Neuronal stem cell (in vitro differentiated cells): ENCODE results near the gene TBK1.

Experiments
- DNase-seq: peaks from one replicate; pipeline ENCODE4 v3.0.0-alpha.2; 2013; ENCODE audit warnings: low spot score
- H2AFZ ChIP-seq: one replicate; pipeline ENCODE4 v1.6.1; 2013; ENCODE audit warnings: mild to moderate bottlenecking, low read length, inconsistent platforms
- H2AK5ac ChIP-seq: 2 replicates; pipeline ENCODE4 v1.6.1; 2013; ENCODE audit warnings: low read depth, mild to moderate bottlenecking, inconsistent platforms, low read length, moderate library complexity, mixed read lengths
- H2BK120ac ChIP-seq: 2 replicates; pipeline ENCODE4 v1.6.1; 2013; ENCODE audit warnings: low read depth, mild to moderate bottlenecking, inconsistent platforms, low read length, moderate library complexity, mixed read lengths
- H2BK12ac ChIP-seq: one replicate; pipeline ENCODE4 v1.6.1; 2013; ENCODE audit warnings: low read length, inconsistent platforms
- H2BK15ac ChIP-seq: 2 replicates; pipeline ENCODE4 v1.6.1; 2013; ENCODE audit warnings: mild to moderate bottlenecking, low read length, inconsistent platforms, mixed read lengths
- H2BK5ac ChIP-seq: one replicate; pipeline ENCODE4 v1.6.1; 2013; ENCODE audit warnings: inconsistent platforms, mild to moderate bottlenecking, low read length, moderate library complexity
- H3K14ac ChIP-seq: one replicate; pipeline ENCODE4 v1.6.1; 2013; ENCODE audit warnings: low read length, inconsistent platforms
- H3K18ac ChIP-seq: 2 replicates; pipeline ENCODE4 v1.6.1; 2013; ENCODE audit warnings: low read length, inconsistent platforms
- H3K23ac ChIP-seq: 2 replicates; pipeline ENCODE4 v1.6.1; 2013; ENCODE audit warnings: low read depth, mild to moderate bottlenecking, mixed read lengths, low read length, inconsistent platforms; ENCODE audit not compliant: poor library complexity
- H3K27ac ChIP-seq: replicated peaks from 3 replicates; pipeline ENCODE4 v1.5.1; 2013; ENCODE audit warnings: low read length, inconsistent platforms
- H3K27me3 ChIP-seq, 3 experiments: 2 replicates each; pipeline ENCODE4 v1.6.1; 2013; ENCODE audit warnings: low read length in 3 of 3, mild to moderate bottlenecking in 2 of 3, inconsistent platforms in 1 of 3, low read depth in 1 of 3, mixed read lengths in 1 of 3, moderate library complexity in 1 of 3; ENCODE audit not compliant: control insufficient read depth in 3 of 3, insufficient read depth in 3 of 3
- H3K36me3 ChIP-seq, 2 donors: replicated peaks in 1 of 2; 2 replicates each; pipeline ENCODE4 v1.6.1; 2013; ENCODE audit warnings: low read length in 2 of 2; ENCODE audit not compliant: control insufficient read depth in 2 of 2, insufficient read depth in 2 of 2
- H3K4ac ChIP-seq: 2 replicates; pipeline ENCODE4 v1.6.1; 2013; ENCODE audit warnings: inconsistent platforms, mild to moderate bottlenecking, low read length, moderate library complexity
- H3K4me1 ChIP-seq, 2 donors: 1 replicate in 1 of 2; 2 replicates in 1 of 2; pipeline ENCODE4 v1.6.1; 2013; ENCODE audit warnings: low read length in 2 of 2, low read depth in 1 of 2; ENCODE audit not compliant: control insufficient read depth in 2 of 2, insufficient read depth in 1 of 2
- H3K4me2 ChIP-seq: one replicate; pipeline ENCODE4 v1.6.1; 2013; ENCODE audit warnings: mild to moderate bottlenecking, low read length, inconsistent platforms; ENCODE audit not compliant: insufficient read depth, poor library complexity, severe bottlenecking
- H3K4me3 ChIP-seq, 2 donors: 2 replicates each; pipeline ENCODE4 v1.5.1; 2013; ENCODE audit warnings: low read length in 2 of 2, mild to moderate bottlenecking in 2 of 2, inconsistent platforms in 1 of 2, moderate library complexity in 1 of 2
- H3K79me1 ChIP-seq: one replicate; pipeline ENCODE4 v1.6.1; 2013; ENCODE audit warnings: low read depth, mild to moderate bottlenecking, inconsistent platforms, low read length, moderate library complexity
- H3K9ac ChIP-seq: one replicate; pipeline ENCODE4 v1.6.1; 2013; ENCODE audit warnings: mild to moderate bottlenecking, low read depth, low read length, inconsistent platforms; ENCODE audit not compliant: poor library complexity
- H3K9me3 ChIP-seq, 2 donors: replicated peaks in 1 of 2; 2 replicates each; pipeline versions ENCODE3 to v1.6.1; 2013; ENCODE audit warnings: low read length in 2 of 2, mild to moderate bottlenecking in 2 of 2, inconsistent platforms in 1 of 2, low read depth in 1 of 2, mixed read lengths in 1 of 2, moderate library complexity in 1 of 2; ENCODE audit not compliant: control insufficient read depth in 2 of 2, insufficient read depth in 1 of 2
- H4K8ac ChIP-seq: one replicate; pipeline ENCODE4 v1.6.1; 2013; ENCODE audit warnings: low read depth, mild to moderate bottlenecking, inconsistent platforms, low read length, moderate library complexity
- H4K91ac ChIP-seq: one replicate; pipeline ENCODE4 v1.6.1; 2013; ENCODE audit warnings: low read length, low read depth, mild to moderate bottlenecking, inconsistent platforms; ENCODE audit not compliant: poor library complexity
- WGBS, 2 donors: extraction: QIAGEN DNeasy Blood & Tissue Kit; methylation state at CpG; one replicate each; pipeline ENCODE4 v1.1.7; 2013; ENCODE audit warnings: missing lambda C conversion rate in 2 of 2, mixed read lengths in 1 of 2; ENCODE audit not compliant: insufficient read length in 2 of 2, insufficient replicate concordance in 1 of 2; ENCODE audit errors: extremely low coverage in 2 of 2; 5-methylcytosine and 5-hydroxymethylcytosine counted together

TBK1 gene

GRCh38 chr12:64413884-64414283, 38.0 kb upstream of the TBK1 start:
- H2BK120ac ChIP-seq = no peak overlapping the region
- H3K27me3 ChIP-seq = no peaks in the 10 kb centered on the region
- H3K27ac ChIP-seq = no peak overlapping the region
- H4K91ac ChIP-seq = no peak overlapping the region
- no peak overlapping the region for H3K4ac ChIP-seq
- H3K18ac ChIP-seq = no peak overlapping the region
- H3K14ac ChIP-seq = no peak overlapping the region
- no peak overlapping the region for H3K23ac ChIP-seq
- no peak overlapping the region for H2AFZ ChIP-seq
- H3K9me3 ChIP-seq = no peaks in the 10 kb centered on the region
- no CpG with 5 or more reads among the region's 2 CpGs for WGBS, 2 donors
- H3K79me1 ChIP-seq = no peaks in the 10 kb centered on the region
- no peak overlapping the region for H4K8ac ChIP-seq
- H2BK15ac ChIP-seq = no peak overlapping the region
- no peaks in the 10 kb centered on the region for H3K4me1 ChIP-seq
- no peak overlapping the region for H3K4me3 ChIP-seq
- peaks cover 25 to 100% of the 10 kb centered on the region in 2 donors for H3K36me3 ChIP-seq
- no peak overlapping the region for H2BK12ac ChIP-seq
- H3K9ac ChIP-seq = no peak overlapping the region
- no peak overlapping the region for H2BK5ac ChIP-seq
- no peak for DNase-seq
- no peak overlapping the region for H2AK5ac ChIP-seq
- no peak overlapping the region for H3K4me2 ChIP-seq

- no peak overlapping the region for H3K27ac ChIP-seq
- DNase-seq = no peak
- no peaks in the 10 kb centered on the region for H3K4me1 ChIP-seq
- H3K9me3 ChIP-seq = no peaks in the 10 kb centered on the region
- H3K9ac ChIP-seq = no peak overlapping the region
- H3K14ac ChIP-seq = no peak overlapping the region
- peaks cover 20 to 99% of the 10 kb centered on the region in 2 donors for H3K36me3 ChIP-seq
- no peak overlapping the region for H3K4me3 ChIP-seq
- H3K4me2 ChIP-seq = no peak overlapping the region
- no peak overlapping the region for H4K8ac ChIP-seq
- H3K79me1 ChIP-seq = no peaks in the 10 kb centered on the region
- H3K27me3 ChIP-seq = no peaks in the 10 kb centered on the region
- no peak overlapping the region for H2AFZ ChIP-seq
- no peak overlapping the region for H2BK5ac ChIP-seq
- H4K91ac ChIP-seq = no peak overlapping the region
- H3K23ac ChIP-seq = no peak overlapping the region
- no peak overlapping the region for H2BK120ac ChIP-seq
- H2BK15ac ChIP-seq = no peak overlapping the region
- no peak overlapping the region for H2AK5ac ChIP-seq
- no peak overlapping the region for H3K18ac ChIP-seq
- no peak overlapping the region for H2BK12ac ChIP-seq
- no peak overlapping the region for H3K4ac ChIP-seq
Measured at GRCh38 chr12:64418209-64418608, 33.7 kb upstream of the TBK1 start.

- Histone ChIP-seq H3K27me3 (no peaks in the 10 kb centered on the region), H3K36me3 (peaks cover 25 to 99% of the 10 kb centered on the region in 2 donors), H4K8ac (no peak overlapping the region), H3K27ac (no peak overlapping the region), H3K4me2 (no peak overlapping the region), H2AK5ac (no peak overlapping the region), H2BK120ac (no peak overlapping the region), H3K79me1 (no peaks in the 10 kb centered on the region), H3K4me3 (no peak overlapping the region), H3K4me1 (no peaks in the 10 kb centered on the region), H2BK15ac (no peak overlapping the region), H3K23ac (no peak overlapping the region), H2AFZ (no peak overlapping the region), H3K14ac (no peak overlapping the region), H2BK12ac (no peak overlapping the region), H3K4ac (no peak overlapping the region), H3K18ac (no peak overlapping the region), H3K9me3 (no peaks in the 10 kb centered on the region), H2BK5ac (no peak overlapping the region), H3K9ac (no peak overlapping the region), H4K91ac (no peak overlapping the region)
- no peak for DNase-seq
- no CpG with 5 or more reads among the region's 3 CpGs for WGBS, 2 donors
Measured at GRCh38 chr12:64419696-64420095, 32.2 kb upstream of the TBK1 start.

- no peak for DNase-seq
- no peak overlapping the region for H3K18ac ChIP-seq
- H2BK12ac ChIP-seq = no peak overlapping the region
- H3K4ac ChIP-seq = no peak overlapping the region
- no peak overlapping the region for H3K14ac ChIP-seq
- no peaks in the 10 kb centered on the region for H3K4me1 ChIP-seq
- no peak overlapping the region for H3K4me2 ChIP-seq
- H2AK5ac ChIP-seq = no peak overlapping the region
- no peak overlapping the region for H2BK5ac ChIP-seq
- H3K36me3 ChIP-seq = peaks cover 36 to 100% of the 10 kb centered on the region in 2 donors
- no CpG with 5 or more reads among the region's 1 CpG for WGBS, 2 donors
- H3K79me1 ChIP-seq = no peaks in the 10 kb centered on the region
- no peak overlapping the region for H3K23ac ChIP-seq
- no peak overlapping the region for H3K4me3 ChIP-seq
- H3K9me3 ChIP-seq = no peaks in the 10 kb centered on the region
- no peak overlapping the region for H2BK15ac ChIP-seq
- H2AFZ ChIP-seq = no peak overlapping the region
- H4K8ac ChIP-seq = no peak overlapping the region
- H4K91ac ChIP-seq = no peak overlapping the region
- H3K27ac ChIP-seq = no peak overlapping the region
- H2BK120ac ChIP-seq = no peak overlapping the region
- no peaks in the 10 kb centered on the region for H3K27me3 ChIP-seq
- no peak overlapping the region for H3K9ac ChIP-seq
Measured at GRCh38 chr12:64427988-64428387, 23.9 kb upstream of the TBK1 start.
